ENCODE data around the gene NAA80.
"Not testable (repeated sequence)": the region's sequence is repeated elsewhere in the genome, so short reads cannot be mapped to it uniquely, and the experiment has no call there.

Gene NAA80

GRCh38 chr3:50312041-50312440 lies 12.8 kb upstream of the NAA80 start:
- not testable (repeated sequence) for DNase-seq

GRCh38 chr3:50304601-50305000 lies 5.4 kb upstream of the NAA80 start:
- no peak for DNase-seq

- no peak for DNase-seq
These were observed 4.0 kb upstream of the NAA80 start, which contains the start of gene HYAL1 for GRCh38 chr3:50303013-50303815. HYAL1 (minus strand) TSS chr3:50303574; CDS start chr3:50302956, 618 bp downstream.

DNA sequence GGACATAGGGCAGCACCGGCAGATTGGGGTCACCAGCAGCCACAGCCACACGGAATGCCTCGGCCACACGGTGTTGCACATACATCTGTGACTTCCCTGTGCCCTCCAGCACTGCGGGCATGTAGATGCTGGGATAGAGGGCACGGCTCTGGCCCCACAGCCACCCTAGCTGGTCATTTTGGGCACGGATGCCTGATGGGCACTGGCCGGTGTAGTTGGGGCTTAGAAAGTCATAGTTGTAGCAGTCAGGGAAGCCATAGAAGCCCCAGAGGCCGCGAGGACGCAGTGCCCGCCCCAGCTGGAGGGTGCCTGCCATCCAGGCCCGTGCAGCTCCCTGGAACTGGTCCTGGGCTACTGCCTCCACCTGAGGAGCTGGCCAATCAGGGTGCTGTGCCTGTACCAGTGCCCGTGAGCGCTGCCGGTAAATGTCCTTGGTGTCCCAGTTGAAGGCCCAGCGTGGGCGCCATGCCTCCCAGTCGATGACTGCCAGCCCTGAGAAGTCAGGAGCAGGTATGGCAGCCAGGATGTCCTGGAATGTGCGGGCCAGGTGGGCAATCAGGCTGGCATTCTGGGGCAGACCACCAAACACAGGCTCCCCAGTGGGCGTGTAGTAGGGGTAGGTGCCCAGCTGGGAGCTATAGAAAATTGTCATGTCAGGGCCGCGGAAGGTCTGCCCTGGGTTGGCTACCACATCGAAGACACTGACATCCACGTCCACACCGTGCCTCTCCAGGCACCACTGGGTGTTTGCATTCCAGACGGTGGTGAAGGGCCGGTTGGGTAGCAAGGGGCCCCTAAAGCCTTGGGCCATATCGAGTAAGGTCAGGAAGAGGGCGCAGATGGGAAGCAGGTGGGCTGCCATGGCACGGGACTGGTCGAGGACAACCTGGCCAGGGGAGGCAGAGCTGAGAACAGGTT lies 3.1 kb upstream of the NAA80 start:
- DNase-seq = no peak

DNA sequence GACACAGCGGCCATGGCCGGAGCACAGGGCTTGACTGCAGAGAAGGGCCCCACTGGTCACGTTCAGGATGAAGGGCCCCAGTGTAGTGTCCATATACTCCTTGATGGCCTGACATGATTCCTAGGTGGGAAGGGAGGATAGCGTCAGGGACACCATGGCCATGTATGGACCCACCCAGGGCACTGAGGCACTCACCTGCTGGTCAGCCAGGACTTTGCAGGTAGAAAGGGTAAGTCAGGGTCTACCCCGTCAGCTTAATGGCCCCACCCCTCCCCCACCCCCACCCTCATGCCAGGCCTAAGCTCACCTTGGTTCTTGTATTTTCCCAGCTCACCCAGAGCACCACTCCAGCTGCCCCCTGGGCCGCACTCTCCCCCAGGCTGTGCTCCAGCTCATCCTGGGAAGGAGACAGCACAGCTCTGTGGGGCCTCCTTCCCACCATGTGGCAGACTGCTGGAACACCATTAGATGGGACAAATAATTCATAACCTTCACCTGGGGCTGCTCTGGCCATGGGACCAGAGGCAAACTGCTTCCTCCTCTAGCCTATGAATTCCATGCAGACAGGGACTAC lies 1.6 kb upstream of the NAA80 start:
- DNase-seq = no peak

GRCh38 chr3:50299929-50300680 lies 900 bp upstream of the NAA80 start:
- DNase-seq = peak; percentile 24

GRCh38 chr3:50299638-50299928 lies 378 bp upstream of the NAA80 start:
- DNase-seq = no peak

DNA sequence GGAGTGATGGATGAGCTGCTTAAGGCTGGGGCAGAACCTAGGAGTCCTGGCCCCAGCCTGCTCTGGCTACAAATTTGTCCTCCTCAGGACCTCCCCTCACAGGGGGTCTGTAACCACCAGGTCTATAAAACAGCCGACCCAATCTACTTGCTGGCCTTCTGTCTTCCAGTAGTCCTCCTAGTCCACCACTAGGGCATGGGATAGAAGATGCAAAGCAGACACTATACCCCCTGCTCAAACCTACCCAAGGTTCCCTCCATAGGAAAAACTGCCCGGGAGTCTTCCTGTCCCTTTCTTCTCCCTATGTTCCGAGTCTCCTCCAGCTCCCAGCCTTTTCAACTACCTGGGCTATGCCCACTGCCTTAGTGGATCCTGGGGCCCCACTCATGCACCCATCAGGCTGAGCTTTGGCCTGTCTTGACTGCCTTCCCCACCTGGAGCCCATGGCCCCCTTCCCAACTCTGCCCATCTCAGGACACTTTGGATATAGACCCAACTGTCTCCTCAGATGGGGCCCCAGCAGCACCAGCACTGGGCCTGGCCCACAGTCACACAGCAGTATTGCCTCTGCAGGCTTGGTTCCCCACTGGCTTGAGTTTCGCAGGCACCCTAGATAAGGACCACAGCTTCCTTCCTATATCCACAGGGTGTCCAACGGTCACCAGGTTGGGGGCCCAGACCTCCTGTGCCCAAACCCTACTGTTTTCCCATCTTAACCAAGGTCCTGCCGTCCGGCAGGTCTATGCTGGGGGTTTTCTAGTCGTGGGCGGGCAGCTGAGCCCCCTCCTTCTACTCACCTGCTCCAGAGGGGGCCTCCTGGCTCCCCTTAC lies 1.1 kb downstream of the NAA80 start:
- DNase-seq = no peak

GRCh38 chr3:50297384-50297775 lies 1.8 kb downstream of the NAA80 start:
- DNase-seq = no peak

- DNase-seq = no peak
These were observed 2.4 kb downstream of the NAA80 start for GRCh38 chr3:50296721-50297383.

DNA sequence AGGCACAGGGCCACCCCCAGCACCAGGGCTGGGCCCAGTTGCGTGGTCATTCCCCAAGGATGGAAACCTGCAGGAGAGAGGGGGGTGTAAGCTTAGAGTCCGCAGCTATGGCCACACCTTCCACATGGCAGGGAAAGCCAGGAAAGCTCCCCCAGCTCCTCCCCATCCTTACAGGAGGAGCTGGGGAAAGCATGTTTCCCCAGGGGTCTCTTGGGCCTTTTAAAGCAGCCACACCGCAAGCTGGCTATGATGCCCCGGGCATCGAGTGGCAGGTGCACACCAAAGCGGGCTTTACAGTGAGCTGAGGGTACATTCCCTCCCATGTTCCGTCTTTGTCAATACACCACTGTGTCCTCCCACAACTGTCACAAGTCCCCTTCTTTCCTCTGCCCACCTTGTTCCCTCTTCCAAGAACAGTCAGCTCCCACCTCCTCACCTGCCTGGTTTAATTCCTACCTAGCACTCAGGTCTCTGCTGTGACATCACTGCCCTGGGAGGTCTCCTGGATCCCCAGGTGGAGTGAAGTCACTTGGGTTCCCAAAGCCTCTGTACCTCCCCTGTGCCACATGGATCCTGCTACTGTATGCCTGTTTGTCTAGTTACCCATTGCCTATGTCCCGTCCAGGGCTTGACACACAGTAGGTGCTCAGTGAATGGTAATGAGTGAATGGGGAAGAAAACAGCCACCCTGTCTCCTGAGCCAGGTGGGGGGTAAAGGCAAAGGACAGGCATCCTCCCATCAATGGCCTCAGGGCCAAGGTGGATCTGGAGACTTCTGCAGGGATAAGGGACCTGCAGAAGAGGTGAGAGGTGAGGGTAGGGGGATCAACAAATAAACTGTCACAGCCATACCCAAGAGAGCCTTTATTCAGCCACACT lies 3.4 kb downstream of the NAA80 start:
- no peak for DNase-seq

DNA sequence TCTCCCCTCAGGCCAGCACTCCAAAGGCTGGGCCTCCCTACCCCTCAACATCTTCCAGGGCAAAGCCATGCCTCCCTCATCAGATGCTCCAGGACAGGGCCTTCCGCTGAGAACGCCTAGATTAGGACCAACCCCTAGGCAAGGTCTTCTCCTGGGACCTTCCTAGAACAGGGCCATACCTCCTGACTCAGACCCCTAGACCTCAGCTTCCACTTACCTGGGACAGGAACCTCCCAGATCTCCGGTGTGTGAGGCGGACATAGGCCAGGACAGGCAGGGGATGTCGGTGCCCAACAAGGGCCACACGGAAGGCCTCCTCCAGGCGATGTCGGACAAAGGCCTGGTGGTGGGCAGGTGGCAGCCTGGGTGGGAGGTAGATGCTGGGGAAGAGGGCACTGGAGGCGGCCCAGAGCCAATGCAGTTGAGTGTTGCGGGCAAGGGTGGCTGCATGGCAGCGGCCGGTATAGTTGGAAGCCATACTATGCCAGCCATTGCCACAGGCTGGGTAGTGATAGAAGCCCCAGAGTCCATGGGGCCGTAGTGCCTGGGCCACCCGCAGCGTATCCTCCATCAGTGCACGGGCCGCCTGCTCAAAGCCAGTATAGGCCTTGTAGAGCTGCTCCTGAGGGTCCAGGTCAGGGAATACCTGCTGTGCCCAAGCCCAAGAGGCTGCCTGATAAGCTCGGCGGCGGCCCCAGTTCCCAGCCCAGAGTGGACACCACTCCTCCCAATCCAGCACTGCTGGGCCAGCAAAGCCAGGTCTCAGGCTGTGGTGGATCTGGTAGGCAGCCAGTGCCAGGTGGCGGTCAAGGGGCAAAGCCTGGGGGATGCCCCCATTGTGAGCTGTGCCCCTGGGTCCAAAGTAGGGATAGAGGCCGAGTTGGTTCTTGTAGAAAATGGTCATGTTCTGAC lies 4.5 kb downstream of the NAA80 start:
- no peak for DNase-seq

DNA sequence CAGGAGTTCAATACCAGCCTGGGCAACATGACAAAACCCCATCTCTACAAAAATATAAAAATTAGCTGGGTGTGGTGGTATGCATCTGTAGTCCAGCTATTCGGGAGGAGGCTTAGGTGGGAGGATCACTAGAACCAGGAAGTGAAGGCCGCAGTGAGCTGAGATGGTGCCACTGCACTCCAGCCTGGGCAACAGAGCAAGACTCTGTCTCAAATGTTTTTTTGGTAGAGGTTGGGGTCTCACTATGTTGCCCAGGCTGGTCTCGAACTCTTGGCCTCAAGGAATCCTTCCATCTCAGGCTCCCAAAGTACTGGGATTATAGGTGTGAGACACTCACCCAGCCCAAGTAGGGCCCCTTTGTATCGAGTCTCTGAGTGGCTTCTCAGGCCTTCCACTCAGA lies 5.1 kb downstream of the NAA80 start:
- no peak for DNase-seq

GRCh38 chr3:50293079-50293801 lies 6.0 kb downstream of the NAA80 start:
- no peak for DNase-seq

DNA sequence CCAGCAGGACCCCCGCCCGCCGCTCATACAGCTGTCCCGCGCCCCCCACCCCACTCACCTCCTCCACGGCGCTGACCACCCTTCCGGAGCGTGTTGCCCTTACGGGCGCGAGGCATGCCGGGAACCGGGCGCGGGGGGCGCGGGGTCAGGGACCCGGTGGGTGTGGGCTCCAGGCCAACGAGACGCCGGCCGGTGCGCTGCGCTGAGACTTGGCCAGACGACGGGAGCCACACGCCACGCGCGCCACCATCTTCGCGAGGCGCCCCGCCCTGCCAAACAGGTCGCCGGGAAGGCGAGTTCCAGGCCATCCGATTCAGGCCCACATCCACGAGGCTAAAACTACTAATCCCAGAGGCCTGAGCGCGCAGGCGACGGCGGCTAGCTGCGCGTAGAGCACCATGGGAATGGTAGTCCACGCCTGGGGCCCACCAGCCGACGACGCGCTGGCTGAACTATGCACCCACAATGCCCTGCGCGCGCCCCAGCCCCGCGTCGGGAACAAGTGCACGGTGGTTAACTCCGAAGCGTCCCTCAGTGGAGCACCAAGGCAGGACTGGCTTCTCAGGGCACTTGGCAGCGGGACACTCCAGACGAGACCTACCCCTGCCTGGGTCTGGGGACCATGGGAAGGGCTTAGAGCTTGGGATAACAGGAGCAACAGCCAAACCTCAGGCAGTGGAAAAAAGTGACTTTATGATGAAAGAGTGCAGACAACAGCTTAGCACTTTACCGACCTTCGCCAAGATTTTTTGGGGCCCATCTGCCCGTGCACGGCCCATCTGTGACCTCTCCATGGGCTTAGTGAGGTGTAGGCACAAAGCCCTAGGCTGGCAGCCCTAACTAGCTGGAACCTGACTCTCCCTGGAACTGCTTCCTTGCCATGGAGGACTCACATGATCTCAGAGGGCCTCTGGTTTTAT lies 6.8 kb downstream of the NAA80 start, which contains the start of gene IFRD2:
Gene IFRD2, minus strand, starts transcription at position 271 of the 920 bp plus-strand sequence. Its CDS starts 155 bp downstream, at position 116.
- peak; percentile 97 for DNase-seq

GRCh38 chr3:50290161-50290641 lies 9.0 kb downstream of the NAA80 start:
- DNase-seq = no peak

DNA sequence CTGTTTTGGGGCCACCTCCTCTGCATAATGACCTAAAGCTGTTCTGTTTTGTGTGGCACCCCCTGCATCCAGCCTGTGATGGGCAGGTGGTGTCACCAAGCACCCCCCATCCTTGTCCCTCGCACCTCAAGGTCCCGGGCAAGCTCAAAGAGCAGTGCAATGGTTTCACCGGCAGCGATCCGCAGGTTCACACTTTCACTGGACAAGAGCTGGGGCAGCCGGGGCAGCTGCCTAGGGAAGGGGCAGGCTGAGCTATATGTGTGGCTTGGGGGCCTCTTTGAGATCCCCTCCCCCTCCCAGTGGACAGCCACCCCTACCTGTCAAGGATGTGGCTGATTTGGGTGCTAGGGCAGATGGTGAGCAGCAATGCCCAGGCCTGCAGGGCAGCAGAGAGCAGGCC lies 10.1 kb downstream of the NAA80 start:
- DNase-seq = no peak
